Upper lobe of left lung (tissue), 6 donors: Measurements from ENCODE around the gene RNF44. TPM values are rescaled to one million over a fixed set of nuclear protein-coding genes. Genes with fewer than 3 reads are reported as not detected.
A peak's percentile ranks its signal among the peaks of the same experiment; 100 is the strongest.

Experiments used
- ATAC-seq, 2 donors: fragments of 200-7000 bp; cut with Tn5 transposase; one replicate each; pipeline ENCODE4 v1.9.1; 2022; ENCODE audit warnings: mild to moderate bottlenecking in 2 of 2, moderate library complexity in 2 of 2; ENCODE audit not compliant: low FRiP score in 2 of 2
- DNase-seq, 2 donors: peaks; one replicate each; pipeline ENCODE4 v3.0.0-alpha.2; 2019 to 2020
- H3K27ac ChIP-seq, 4 donors: fragments of 200-600 bp; sonication (generic); one replicate each; pipeline ENCODE4 v1.5.1; 2016 to 2019
- H3K27me3 ChIP-seq, 4 donors: fragments of 200-600 bp; sonication (generic); one replicate each; pipeline ENCODE4 v1.5.1; 2017 to 2019
- H3K36me3 ChIP-seq, 4 donors: fragments of 200-600 bp; sonication (generic); one replicate each; pipeline ENCODE4 v1.5.1; 2016 to 2019
- H3K4me1 ChIP-seq, 4 donors: fragments of 200-600 bp; sonication (generic); one replicate each; pipeline ENCODE4 v1.5.1; 2018 to 2019
- H3K4me3 ChIP-seq, 4 donors: fragments of 200-600 bp; sonication (generic); one replicate each; pipeline ENCODE4 v1.5.1; 2017 to 2019; ENCODE audit warnings: mild to moderate bottlenecking in 2 of 4, moderate library complexity in 1 of 4
- H3K9me3 ChIP-seq, 4 donors: fragments of 200-600 bp; sonication (generic); one replicate each; pipeline ENCODE4 v1.5.1; 2018 to 2019
- CTCF ChIP-seq, 6 experiments: fragments of 450-650 bp in 4 of 6; fragments of 200-600 bp in 2 of 6; sonication (generic) in 2 of 6; IDR thresholded peaks; one replicate each; pipeline ENCODE4 v1.5.1; 2016 to 2019; ENCODE audit warnings: antibody characterized with exemption in 6 of 6
- EP300 ChIP-seq, 4 donors: sonication (generic); formaldehyde crosslinking; IDR thresholded peaks; one replicate each; pipeline ENCODE4 v1.5.1; 2017; ENCODE audit warnings: antibody characterized with exemption in 4 of 4, control low read depth in 2 of 4
- POLR2A ChIP-seq, 4 donors: fragments of 450-650 bp; IDR thresholded peaks; one replicate each; pipeline ENCODE4 v1.5.1; 2016 to 2017; ENCODE audit warnings: antibody characterized with exemption in 4 of 4, mild to moderate bottlenecking in 2 of 4
- POLR2AphosphoS5 ChIP-seq, 2 donors: sonication (generic); formaldehyde crosslinking; IDR thresholded peaks; one replicate each; pipeline ENCODE4 v1.5.1; 2017; ENCODE audit warnings: antibody characterized with exemption in 2 of 2
- WGBS, 2 donors: methylation state at CpG; one replicate each; pipeline ENCODE4 v1.1.5; 2017 to 2018; 5-methylcytosine and 5-hydroxymethylcytosine counted together
- total RNA-seq, 6 donors: library from RNA; depleted of rRNA in 4 of 6; stranded (reverse); fragments of >200 nt in 4 of 6; gene quantifications; one replicate each; pipeline versions ENCODE4 v1.1.0 to v1.2.1, GENCODE V29; 2016 to 2021
- donor health status: DM: no; HTN: no; CAD: no; lungs with moderate emphysema.
- donor health status: DM: no; HTN: yes; CAD: no; lungs with severe emphysema.

The RNF44 gene
- total RNA-seq, 6 donors from 2014 or later: 13.4 to 76.5 (median 51.7) TPM

- no peaks in the 10 kb centered on the region for H3K9me3 ChIP-seq
- TF ChIP-seq POLR2A (IDR thresholded peaks at IDR 0.05) (no peak), POLR2AphosphoS5 (IDR thresholded peaks at IDR 0.05) (no peak), CTCF (IDR thresholded peaks at IDR 0.05) (no peak), EP300 (IDR thresholded peaks at IDR 0.05) (no peak)
- H3K4me3 ChIP-seq: peak overlapping the region in 1 of 4 donors; percentile 86
- peaks cover 49 to 69% (median 64%) of the 10 kb centered on the region in 4 donors for H3K4me1 ChIP-seq
- WGBS, 2 donors: 83 to 88% methylated on average over 4 to 9 of the region's 9 CpGs
- peaks cover 2 to 44% (median 42%) of the 10 kb centered on the region in 4 donors for H3K36me3 ChIP-seq
- ATAC-seq: no peak
- no peaks in the 10 kb centered on the region for H3K27me3 ChIP-seq
- H3K27ac ChIP-seq: peak overlapping the region; percentile 95 to 99 (median 98)
- no peak for DNase-seq
Measured at GRCh38 chr5:176532795-176533194, 4.4 kb downstream of the RNF44 start.

DNA sequence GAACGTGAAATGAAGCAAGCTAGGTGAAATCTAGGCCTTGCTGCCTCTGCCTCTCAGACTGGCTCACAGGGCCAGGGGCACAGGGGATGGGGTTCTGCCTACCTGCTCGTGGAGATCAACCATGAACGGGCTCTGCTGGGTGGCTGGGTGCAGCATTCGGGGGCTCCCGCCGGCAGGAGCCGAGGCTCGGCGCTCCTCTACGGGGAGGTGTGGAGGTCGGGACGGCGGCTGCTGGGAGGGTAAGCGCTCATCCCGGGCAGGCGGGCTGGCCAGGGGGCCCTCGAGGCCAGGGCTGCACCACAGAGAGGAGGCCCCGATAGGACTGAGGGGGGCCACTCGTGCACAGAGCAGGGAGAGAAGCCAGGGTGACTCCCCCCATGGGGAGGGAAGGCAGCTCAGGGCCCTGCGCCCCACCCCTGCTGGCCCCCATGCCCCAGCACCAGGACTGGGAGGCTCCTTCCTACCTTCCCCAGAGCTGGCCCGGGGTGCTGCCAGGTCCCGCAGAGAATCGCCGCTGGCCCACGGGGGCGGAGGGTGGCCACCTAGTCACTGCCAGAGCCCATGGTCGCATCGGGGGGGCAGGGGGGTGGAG lies 5.2 kb downstream of the RNF44 start:
- peaks cover 49 to 69% (median 64%) of the 10 kb centered on the region in 4 donors for H3K4me1 ChIP-seq
- no peak for TF ChIP-seq POLR2A (IDR thresholded peaks at IDR 0.05)
- H3K36me3 ChIP-seq: peaks cover 2 to 51% (median 49%) of the 10 kb centered on the region in 4 donors
- H3K27ac ChIP-seq: peak overlapping the region in 2 of 4 donors; percentile 12 to 53
- no peak for DNase-seq
- no peak overlapping the region for H3K4me3 ChIP-seq
- no peaks in the 10 kb centered on the region for H3K9me3 ChIP-seq
- ATAC-seq: no peak
- no peaks in the 10 kb centered on the region for H3K27me3 ChIP-seq
- 83 to 92% methylated on average over 2 to 17 of the region's 28 CpGs for WGBS, 2 donors

DNA sequence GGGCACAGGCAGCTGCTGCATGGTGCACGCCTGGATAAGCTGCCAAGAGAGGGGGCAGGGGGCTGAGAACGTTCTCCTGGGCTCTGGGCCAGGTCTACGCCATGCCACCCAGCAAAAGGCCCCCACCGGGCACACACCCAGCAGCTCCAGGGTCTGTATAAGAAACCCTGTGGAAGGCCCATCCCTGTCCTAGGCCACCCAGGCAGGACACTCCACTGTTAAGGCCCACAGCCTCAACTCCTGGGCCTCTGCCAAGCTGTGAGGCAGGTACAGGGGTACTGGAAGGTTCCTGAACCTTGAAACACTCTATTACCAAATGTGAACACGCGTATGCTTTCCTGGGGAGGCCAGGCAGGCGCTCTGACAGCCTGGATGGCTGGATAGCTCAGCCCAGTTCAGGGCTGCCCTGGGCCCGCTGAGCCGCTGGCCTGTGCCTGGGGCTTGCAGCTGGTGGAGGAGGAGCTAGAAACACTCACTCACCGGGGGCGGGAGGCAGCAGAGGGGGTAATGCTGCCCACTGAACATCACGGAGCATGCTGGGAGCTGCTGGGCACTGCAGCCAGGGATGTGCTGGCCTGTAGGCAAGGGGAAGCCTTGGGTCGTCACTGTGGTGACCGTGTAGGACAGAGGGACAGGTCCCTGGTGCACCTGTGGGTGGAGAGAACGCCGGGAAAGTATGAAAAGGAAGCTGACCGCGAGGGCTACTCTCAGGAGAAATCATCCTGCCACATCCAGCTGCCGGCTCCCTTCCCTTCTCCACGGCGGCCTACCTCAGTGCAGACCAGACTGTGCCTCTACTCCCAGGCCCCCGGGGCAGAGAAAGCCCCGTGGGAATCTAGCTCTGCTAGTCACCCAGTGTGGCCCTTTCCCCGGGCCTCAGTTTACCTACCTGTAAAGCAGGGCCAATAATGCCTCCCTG lies 6.0 kb downstream of the RNF44 start:
- H3K4me1 ChIP-seq: peaks cover 48 to 68% (median 63%) of the 10 kb centered on the region in 4 donors
- peaks cover 2 to 51% (median 49%) of the 10 kb centered on the region in 4 donors for H3K36me3 ChIP-seq
- no peak for DNase-seq
- TF ChIP-seq POLR2AphosphoS5 (IDR thresholded peaks at IDR 0.05): no peak
- TF ChIP-seq CTCF (IDR thresholded peaks at IDR 0.05): no peak
- TF ChIP-seq POLR2A (IDR thresholded peaks at IDR 0.05): no peak
- TF ChIP-seq EP300 (IDR thresholded peaks at IDR 0.05): no peak
- H3K27ac ChIP-seq: peak overlapping the region in 2 of 4 donors; percentile 12 to 53
- no peaks in the 10 kb centered on the region for H3K9me3 ChIP-seq
- no peak overlapping the region for H3K4me3 ChIP-seq
- H3K27me3 ChIP-seq: no peaks in the 10 kb centered on the region
- ATAC-seq: no peak
- WGBS, 2 donors: 54 to 55% methylated on average over 11 to 21 of the region's 24 CpGs

DNA sequence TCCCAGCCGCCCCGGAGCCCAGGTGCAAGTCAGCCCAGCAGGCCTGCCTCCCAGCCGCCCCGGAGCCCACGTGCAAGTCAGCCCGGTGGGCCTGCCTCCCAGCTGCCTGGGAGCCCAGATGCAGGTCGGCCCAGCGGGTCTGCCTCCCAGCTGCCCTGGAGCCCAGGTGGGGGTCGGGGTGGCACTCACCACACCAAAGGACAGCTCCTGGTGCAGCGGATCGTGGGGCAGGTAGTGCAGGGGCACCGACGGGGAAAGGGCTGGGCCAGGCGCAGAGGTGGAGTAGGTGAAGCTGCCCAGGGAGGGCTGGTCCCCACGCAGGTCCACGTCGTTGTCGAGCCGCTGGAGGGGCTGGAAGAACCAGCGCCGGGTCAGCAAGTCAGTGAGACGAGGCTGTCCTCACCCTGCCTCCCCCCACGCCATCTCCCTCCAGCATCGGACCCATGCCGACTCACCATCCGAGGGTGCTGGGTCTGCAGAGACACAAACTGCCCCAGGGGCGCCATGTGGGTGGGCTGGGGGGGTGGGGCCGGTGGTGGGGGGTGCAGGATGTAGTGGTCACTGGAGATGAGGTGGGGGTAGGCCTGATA lies 6.7 kb downstream of the RNF44 start:
- DNase-seq (no peak), ATAC-seq (no peak)
- Histone ChIP-seq H3K9me3 (no peaks in the 10 kb centered on the region), H3K27me3 (no peaks in the 10 kb centered on the region), H3K27ac (peak overlapping the region in 2 of 4 donors; percentile 12 to 31), H3K36me3 (peaks cover 2 to 51% (median 49%) of the 10 kb centered on the region in 4 donors), H3K4me3 (peak overlapping the region in 1 of 4 donors; percentile 19), H3K4me1 (peaks cover 41 to 60% (median 56%) of the 10 kb centered on the region in 4 donors)
- TF ChIP-seq CTCF (IDR thresholded peaks at IDR 0.05): no peak
- no peak for TF ChIP-seq POLR2AphosphoS5 (IDR thresholded peaks at IDR 0.05)
- no peak for TF ChIP-seq POLR2A (IDR thresholded peaks at IDR 0.05)
- no peak for TF ChIP-seq EP300 (IDR thresholded peaks at IDR 0.05)
- 66 to 76% methylated on average over 4 to 21 of the region's 28 CpGs for WGBS, 2 donors

DNA sequence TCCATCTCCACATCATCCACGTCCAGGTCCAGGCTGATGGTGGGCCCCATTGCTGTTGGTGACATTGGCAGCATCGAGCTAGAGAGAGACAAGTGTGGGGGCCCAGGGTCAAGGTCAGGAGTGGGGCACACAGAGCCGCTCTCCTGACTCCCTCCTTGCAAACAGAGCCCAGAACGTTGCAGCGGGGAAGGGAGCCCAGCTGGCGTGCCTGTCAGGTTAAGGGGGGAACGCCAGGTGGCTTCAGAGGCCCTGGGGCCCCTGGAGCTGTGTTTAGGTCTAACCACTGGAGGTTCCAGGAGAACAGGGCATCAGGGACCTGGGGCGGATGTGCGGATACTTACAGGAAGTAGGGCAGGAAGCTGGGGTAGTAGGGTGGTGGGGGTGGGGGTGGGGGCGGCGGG lies 7.5 kb downstream of the RNF44 start:
- H3K4me1 ChIP-seq: peaks cover 33 to 53% (median 49%) of the 10 kb centered on the region in 4 donors
- H3K27ac ChIP-seq: no peak overlapping the region
- no peak for ATAC-seq
- DNase-seq: peak in 1 of 2 donors; percentile 49
- 45 to 82% methylated on average over 2 to 7 of the region's 11 CpGs for WGBS, 2 donors
- TF ChIP-seq CTCF (IDR thresholded peaks at IDR 0.05) (no peak), EP300 (IDR thresholded peaks at IDR 0.05) (no peak), POLR2AphosphoS5 (IDR thresholded peaks at IDR 0.05) (no peak), POLR2A (IDR thresholded peaks at IDR 0.05) (no peak)
- no peaks in the 10 kb centered on the region for H3K27me3 ChIP-seq
- H3K9me3 ChIP-seq: no peaks in the 10 kb centered on the region
- H3K36me3 ChIP-seq: peaks cover 2 to 51% (median 49%) of the 10 kb centered on the region in 4 donors
- H3K4me3 ChIP-seq: no peak overlapping the region
